ENCODE measurements around the gene PEMT.
"Not testable (repeated sequence)": the region's sequence is repeated elsewhere in the genome, so short reads cannot be mapped to it uniquely, and the experiment has no call there.

The PEMT gene

DNA sequence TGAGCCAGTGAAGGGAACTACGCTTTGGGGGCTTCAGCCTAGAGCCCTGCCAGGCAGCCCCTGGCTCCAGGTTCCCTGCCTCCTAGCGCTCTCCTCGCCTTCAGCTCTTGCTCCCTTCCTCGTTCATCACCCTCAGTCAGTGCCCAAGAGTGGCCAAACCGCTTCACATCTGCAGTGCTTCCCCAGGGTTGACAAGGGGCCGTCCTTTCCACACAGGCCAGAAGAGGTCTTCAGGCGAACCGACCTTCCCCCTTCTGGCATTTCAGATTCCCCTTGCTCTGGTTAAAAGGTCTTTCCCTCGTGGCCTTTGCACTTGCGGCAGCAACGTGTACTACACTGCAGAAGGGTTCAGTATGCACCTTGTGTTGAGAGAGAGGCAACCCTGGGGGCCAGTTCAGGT is 99.4 kb downstream of the PEMT start:
- no peak for DNase-seq

DNA sequence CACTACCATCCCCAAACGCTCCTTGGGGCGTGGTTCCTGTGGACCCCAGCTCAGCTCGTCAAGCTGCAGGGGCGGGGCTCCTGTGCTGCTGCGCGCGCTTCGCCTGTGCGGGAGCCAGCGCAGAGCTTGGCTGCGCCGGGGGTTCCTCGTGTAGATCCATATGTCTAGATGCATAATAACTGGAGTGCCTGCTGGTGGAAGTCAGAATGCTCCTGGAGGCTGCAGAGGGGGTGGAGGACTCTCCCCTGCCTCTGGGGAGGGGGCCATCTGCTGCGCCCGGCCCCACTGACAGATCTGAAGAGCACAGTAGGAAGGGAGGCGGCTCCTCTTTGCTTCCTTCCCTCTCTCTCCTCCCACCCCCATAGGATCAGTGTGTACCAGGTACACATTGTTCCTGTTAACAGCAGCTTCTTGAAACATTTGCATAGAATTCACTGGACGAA is 99.9 kb downstream of the PEMT start:
- peak in 18 of 56 donors; percentile 22 to 67 (median 34) for DNase-seq

- peak in 11 of 56 donors; percentile 19 to 58 (median 41) for DNase-seq
These were observed 100.5 kb downstream of the PEMT start for GRCh38 chr17:17491031-17491471.

DNA sequence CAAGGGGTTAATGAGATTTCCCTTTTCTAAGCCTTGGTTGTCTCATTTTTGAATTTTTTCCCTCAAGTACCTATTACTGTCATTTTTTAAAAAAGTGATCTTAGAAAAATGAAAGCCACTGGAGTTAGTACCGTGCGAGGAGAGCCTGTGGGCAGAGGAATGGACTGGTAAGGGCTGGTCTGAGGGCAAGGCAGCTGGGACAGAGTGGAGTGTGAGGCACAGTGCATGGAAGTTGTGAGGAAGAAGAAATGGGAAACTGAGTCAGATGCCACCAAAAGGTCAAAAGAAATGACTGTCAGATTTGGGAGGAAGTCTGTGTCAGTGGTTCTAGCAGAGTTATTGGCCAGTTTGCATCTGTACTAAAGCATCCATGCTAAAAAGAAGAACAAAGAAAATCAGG is 103.5 kb downstream of the PEMT start:
- no peak for DNase-seq

DNA sequence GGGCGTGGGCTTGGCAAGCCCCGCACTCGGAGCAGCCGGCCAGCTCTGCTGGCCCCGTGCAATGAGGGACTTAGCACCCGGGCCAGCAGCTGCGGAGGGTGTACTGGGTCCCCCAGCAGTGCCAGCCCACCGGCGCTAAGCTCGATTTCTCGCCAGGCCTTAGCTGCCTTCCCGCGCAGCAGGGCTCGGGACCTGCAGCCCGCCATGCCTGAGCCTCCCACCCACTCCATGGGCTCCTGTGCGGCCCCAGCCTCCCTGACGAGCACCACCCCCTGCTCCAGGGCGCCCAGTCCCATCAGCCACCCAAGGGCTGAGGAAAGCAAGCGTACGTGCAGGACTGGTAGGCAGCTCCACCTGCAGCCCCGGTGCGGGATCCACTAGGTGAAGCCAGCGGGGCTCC is 105.1 kb downstream of the PEMT start:
- not testable (repeated sequence) for DNase-seq

DNA sequence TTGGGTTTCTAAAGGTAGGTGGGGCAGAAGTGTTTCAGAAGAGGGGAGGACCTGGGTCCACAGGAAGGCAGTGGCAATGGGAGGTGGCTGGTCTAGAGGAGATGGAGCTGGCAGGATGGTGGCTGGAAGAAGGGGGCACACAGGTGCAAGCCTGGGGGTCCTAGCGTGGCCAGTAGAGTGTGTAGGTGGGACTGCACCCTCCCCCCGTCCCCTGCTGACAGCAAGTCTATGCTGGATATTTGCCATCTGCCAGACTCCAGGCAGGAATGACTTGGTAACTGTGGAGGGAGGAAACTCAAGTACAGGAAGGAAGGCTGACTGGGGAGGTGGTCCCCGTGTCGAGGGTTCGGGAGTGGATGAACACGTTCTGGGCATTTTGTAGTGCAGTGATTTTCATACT is 106.1 kb downstream of the PEMT start:
- no peak for DNase-seq

GRCh38 chr17:17484451-17484899 is 107.0 kb downstream of the PEMT start:
- peak in 20 of 56 donors; percentile 22 to 84 (median 69) for DNase-seq

GRCh38 chr17:17481860-17482259 is 109.6 kb downstream of the PEMT start:
- DNase-seq, result no peak

DNA sequence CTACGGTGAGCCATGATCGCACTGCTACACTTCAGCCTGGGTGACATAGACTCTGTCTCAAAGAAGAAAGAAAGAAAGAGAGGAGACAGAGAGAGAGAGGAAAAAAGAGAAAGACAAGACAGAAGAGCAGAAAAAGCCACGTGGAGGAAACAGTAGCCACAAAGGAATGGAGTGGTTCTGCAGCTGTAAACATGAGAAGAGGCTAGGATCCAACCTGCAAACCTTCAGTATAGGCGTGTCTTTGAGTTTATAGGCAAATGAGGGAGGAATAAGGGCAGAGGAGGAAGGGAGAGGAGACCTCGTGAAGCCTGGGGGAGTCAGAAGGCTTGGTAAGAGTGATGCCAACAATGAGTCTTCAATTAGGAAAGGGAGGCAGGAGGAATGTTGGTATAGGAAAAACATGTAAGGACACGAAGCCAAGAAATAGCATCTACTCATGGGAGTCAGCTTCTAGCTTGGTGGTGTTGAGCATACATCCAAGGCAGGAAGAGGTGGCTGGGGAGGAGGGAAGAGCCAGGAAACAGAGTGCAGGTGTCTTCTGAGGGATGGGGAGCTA is 110.8 kb downstream of the PEMT start:
- no peak for DNase-seq

DNA sequence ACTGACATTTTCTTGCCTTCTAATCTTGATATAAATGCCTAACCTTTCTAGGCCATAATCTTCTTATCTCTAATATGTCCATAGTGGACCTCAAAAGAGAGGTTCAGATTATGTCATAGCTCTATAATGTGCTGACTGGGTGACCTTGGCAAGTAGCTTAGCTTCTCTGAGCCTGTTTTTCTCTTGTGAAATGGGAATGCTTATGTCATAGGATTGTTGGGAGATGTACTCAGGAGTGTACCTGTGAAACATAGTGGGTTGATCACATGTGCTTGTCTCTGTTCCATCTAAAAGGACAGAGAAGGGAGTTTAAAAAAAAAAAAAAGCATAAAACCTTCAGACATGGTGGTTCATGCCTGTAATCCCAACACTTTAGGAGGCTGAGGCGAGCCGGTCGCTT is 112.3 kb downstream of the PEMT start:
- DNase-seq, result no peak

DNA sequence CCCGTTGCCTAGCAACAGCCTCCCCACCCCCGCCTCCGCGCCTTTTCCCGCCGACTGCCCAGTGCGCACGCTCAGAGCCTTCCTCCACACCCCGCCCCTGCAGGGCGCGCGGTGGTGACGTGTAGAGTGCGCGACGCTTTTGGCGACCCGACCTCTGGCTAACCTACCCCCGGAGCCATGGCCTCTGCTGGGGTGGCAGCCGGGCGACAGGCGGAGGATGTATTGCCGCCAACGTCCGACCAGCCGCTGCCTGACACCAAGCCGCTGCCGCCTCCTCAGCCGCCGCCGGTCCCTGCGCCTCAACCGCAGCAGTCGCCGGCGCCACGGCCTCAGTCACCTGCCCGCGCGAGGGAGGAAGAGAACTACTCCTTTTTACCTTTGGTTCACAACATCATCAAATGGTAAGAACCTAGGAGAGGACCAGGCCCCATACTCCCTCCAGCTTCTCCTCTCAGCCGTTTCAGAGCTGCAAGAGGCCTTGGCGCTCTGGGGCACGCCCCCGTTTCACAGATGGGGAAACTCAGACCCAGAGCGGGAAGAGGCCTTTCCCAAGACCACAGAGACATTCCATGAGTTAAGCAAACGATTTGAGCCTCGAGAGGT is 114.5 kb downstream of the PEMT start, which contains the start of gene MED9:
Gene MED9 (plus strand): TSS at position 136 of the 603 bp plus-strand sequence. CDS start 42 bp downstream, at position 178.
- DNase-seq, result peak in 54 of 56 donors; percentile 69 to 94 (median 86)

DNA sequence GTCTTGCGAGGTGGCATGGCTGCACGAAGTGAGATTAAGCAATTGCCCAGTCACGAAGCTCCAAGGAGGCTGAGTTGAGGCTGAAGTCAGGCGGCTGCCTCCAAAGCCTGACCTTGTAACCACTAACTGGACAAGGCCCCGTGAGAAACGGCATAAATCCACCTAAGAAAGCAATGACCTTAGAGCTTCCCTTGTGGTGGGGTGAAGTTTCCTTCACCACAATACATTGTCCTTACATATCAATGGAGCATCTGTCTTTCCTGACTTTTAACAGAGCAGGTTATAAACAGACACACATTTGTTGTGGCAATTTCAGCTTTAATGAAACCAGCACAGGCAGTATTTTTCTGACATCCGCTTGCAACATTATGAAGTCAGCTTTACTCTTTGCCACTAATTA is 117.2 kb downstream of the PEMT start:
- DNase-seq, result no peak

GRCh38 chr17:17472333-17472920 is 119.1 kb downstream of the PEMT start:
- no peak for DNase-seq

GRCh38 chr17:17469996-17470395 is 121.5 kb downstream of the PEMT start:
- no peak for DNase-seq

- no peak for DNase-seq
These were observed 122.2 kb downstream of the PEMT start for GRCh38 chr17:17469358-17469757.

GRCh38 chr17:17468217-17469010 is 123.1 kb downstream of the PEMT start:
- DNase-seq, result peak in 3 of 56 donors; percentile 9 to 24 (median 12)

- DNase-seq, result no peak
These were observed 123.8 kb downstream of the PEMT start for GRCh38 chr17:17467720-17468119.

DNA sequence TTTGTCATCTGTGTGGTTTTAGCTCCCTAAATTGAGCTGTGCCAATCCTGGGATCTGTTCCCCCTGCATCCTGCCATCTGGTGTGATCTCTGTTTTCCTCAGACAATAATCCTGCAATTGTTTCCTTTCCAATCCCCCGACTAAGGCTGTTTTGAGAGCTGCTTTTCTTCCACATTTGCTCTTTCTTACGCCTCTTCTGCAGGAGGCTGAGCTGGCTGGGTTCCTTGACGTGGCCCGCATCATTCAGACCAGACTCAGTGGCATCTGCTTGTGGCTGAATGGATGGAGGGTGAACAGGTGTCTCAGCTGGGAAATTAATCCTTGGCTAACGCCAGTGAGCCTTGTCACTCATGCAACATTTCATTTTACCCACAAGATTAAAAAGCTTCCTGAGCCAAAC is 124.5 kb downstream of the PEMT start:
- DNase-seq, result peak in 3 of 56 donors; percentile 16 to 25 (median 19)

DNA sequence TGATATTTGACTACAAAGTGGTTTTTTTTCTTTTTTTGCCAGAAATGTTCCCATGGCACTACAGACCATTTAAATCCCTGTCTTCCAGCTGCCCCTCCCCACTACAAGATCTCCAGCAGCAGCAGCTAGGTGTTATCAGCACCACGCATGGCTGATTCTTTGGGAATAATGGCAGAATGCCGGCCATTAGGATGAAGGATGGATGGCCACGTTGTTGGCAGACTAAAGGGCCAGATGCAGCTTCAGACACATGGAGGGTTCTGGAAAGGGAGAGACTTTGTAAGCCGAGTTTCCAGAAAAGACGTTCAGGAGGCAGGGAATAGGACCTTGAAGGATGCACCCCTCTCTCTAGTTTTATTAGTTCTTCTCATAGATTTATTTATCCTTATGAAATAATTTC is 125.0 kb downstream of the PEMT start:
- no peak for DNase-seq

DNA sequence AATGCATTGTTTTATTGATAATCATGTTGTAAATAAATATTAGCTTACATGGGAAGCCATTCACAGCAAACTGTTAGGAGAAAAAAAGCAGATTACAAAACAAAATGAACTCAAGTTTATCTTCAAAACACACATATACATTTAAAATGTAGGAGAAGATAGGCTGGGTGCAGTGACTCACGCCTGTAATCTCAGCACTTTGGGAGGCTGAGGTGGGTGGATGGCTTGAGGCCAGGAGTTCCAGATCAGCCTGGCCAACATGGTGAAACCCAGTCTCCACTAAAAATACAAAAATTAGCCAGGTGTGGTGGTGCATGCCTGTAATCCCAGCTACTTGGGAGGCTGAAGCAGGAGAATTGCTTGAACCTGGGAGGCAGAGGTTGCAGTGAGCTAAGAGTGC is 125.6 kb downstream of the PEMT start:
- DNase-seq, result not testable (repeated sequence)

DNA sequence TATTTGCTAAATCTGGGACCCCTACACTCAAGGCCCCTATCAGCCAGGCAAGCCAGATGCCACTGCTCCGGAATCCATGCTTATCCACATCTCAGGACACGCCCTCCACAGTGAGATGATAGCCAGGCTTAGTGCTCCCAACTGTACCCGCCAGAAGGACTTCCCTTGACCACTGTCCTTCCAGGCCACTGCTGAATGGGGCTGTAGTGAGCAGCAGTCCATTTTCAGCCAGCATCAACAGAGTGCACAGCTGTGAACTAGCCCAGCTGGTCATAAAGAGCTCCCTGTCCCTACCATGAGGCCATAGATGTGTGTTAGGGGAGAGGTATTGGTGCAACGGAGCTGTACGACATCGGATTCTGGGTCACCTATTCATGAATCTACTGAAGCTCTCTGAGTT is 127.7 kb downstream of the PEMT start:
- DNase-seq, result peak in 16 of 56 donors; percentile 9 to 54 (median 24)

Data from nucleus accumbens (tissue), 56 donors.